Skeletal muscle tissue (tissue), 4 donors: ENCODE results near the gene MSANTD1. TPM values are rescaled to one million over a fixed set of nuclear protein-coding genes. Genes with fewer than 3 reads are reported as not detected.

Experiments
- H3K27ac ChIP-seq: one replicate; pipeline ENCODE4 v1.7.0; 2013; ENCODE audit warnings: mild to moderate bottlenecking, low read depth, low read length, inconsistent platforms
- H3K27me3 ChIP-seq, 3 donors: one replicate each; pipeline ENCODE4 v1.7.0; 2013; ENCODE audit warnings: low read length in 3 of 3; ENCODE audit not compliant: control insufficient read depth in 3 of 3, insufficient read depth in 3 of 3
- H3K36me3 ChIP-seq, 3 donors: one replicate each; pipeline ENCODE4 v1.7.0; 2013; ENCODE audit warnings: low read length in 3 of 3; ENCODE audit not compliant: control insufficient read depth in 3 of 3, insufficient read depth in 3 of 3
- H3K4me1 ChIP-seq, 3 donors: one replicate each; pipeline ENCODE4 v1.7.0; 2013; ENCODE audit warnings: low read length in 3 of 3, mild to moderate bottlenecking in 3 of 3; ENCODE audit not compliant: control insufficient read depth in 3 of 3, insufficient read depth in 3 of 3
- H3K4me3 ChIP-seq, 3 donors: one replicate each; pipeline ENCODE4 v1.7.0; 2013; ENCODE audit warnings: low read length in 3 of 3
- H3K9ac ChIP-seq, 3 donors: one replicate each; pipeline ENCODE4 v1.7.0; 2013; ENCODE audit warnings: low read length in 3 of 3, mild to moderate bottlenecking in 3 of 3, moderate library complexity in 2 of 3, low read depth in 1 of 3
- H3K9me3 ChIP-seq, 3 donors: one replicate each; pipeline ENCODE4 v1.7.0; 2013; ENCODE audit warnings: low read length in 3 of 3; ENCODE audit not compliant: control insufficient read depth in 3 of 3
- total RNA-seq: library from RNA; depleted of rRNA; stranded (reverse); fragments of >200 nt; gene quantifications from one replicate; pipeline ENCODE4 v1.2.3, GENCODE V29; 2014
- donor health status: Osteomylitis.

MSANTD1 gene
- total RNA-seq, 1 donor from 2014 or later, result 1.0 TPM

- Histone ChIP-seq H3K36me3 (peaks cover 44 to 76% (median 66%) of the 10 kb centered on the region in 3 donors), H3K4me3 (no peak overlapping the region), H3K4me1 (peaks cover 0 to 24% (median 0%) of the 10 kb centered on the region in 3 donors), H3K9ac (peak overlapping the region in 1 of 3 donors; percentile 25), H3K27ac (no peak overlapping the region), H3K27me3 (no peaks in the 10 kb centered on the region), H3K9me3 (no peaks in the 10 kb centered on the region)
Observed at GRCh38 chr4:3239303-3239702, 9.7 kb upstream of the MSANTD1 start.

- Histone ChIP-seq H3K27ac (no peak overlapping the region), H3K36me3 (peaks cover 35 to 67% (median 57%) of the 10 kb centered on the region in 3 donors), H3K4me1 (peaks cover 0 to 24% (median 0%) of the 10 kb centered on the region in 3 donors), H3K27me3 (no peaks in the 10 kb centered on the region), H3K9me3 (no peaks in the 10 kb centered on the region), H3K4me3 (no peak overlapping the region), H3K9ac (no peak overlapping the region)
Observed at GRCh38 chr4:3239998-3240920, 8.7 kb upstream of the MSANTD1 start.

- no peak overlapping the region for H3K4me3 ChIP-seq
- peaks cover 0 to 24% (median 0%) of the 10 kb centered on the region in 3 donors for H3K4me1 ChIP-seq
- H3K9me3 ChIP-seq, result no peaks in the 10 kb centered on the region
- H3K27ac ChIP-seq, result no peak overlapping the region
- no peaks in the 10 kb centered on the region for H3K27me3 ChIP-seq
- peaks cover 28 to 59% (median 49%) of the 10 kb centered on the region in 3 donors for H3K36me3 ChIP-seq
- no peak overlapping the region for H3K9ac ChIP-seq
Observed at GRCh38 chr4:3240936-3241522, 7.9 kb upstream of the MSANTD1 start.

- peaks cover 0 to 28% (median 0%) of the 10 kb centered on the region in 3 donors for H3K4me1 ChIP-seq
- no peak overlapping the region for H3K9ac ChIP-seq
- H3K9me3 ChIP-seq, result no peaks in the 10 kb centered on the region
- H3K4me3 ChIP-seq, result no peak overlapping the region
- H3K36me3 ChIP-seq, result peaks cover 25 to 51% (median 42%) of the 10 kb centered on the region in 3 donors
- no peak overlapping the region for H3K27ac ChIP-seq
- H3K27me3 ChIP-seq, result no peaks in the 10 kb centered on the region
Observed at GRCh38 chr4:3241898-3242524, 6.9 kb upstream of the MSANTD1 start.

GRCh38 chr4:3243136-3243780 is 5.7 kb upstream of the MSANTD1 start:
- Histone ChIP-seq H3K9me3 (no peaks in the 10 kb centered on the region), H3K9ac (no peak overlapping the region), H3K4me1 (peaks cover 0 to 35% (median 0%) of the 10 kb centered on the region in 3 donors), H3K36me3 (peaks cover 22 to 44% (median 34%) of the 10 kb centered on the region in 3 donors), H3K4me3 (no peak overlapping the region), H3K27me3 (no peaks in the 10 kb centered on the region), H3K27ac (no peak overlapping the region)

- Histone ChIP-seq H3K27me3 (no peaks in the 10 kb centered on the region), H3K4me1 (peaks cover 0 to 30% (median 0%) of the 10 kb centered on the region in 3 donors), H3K4me3 (no peak overlapping the region), H3K9ac (no peak overlapping the region), H3K36me3 (peaks cover 20 to 43% (median 27%) of the 10 kb centered on the region in 3 donors), H3K9me3 (no peaks in the 10 kb centered on the region), H3K27ac (no peak overlapping the region)
Observed at GRCh38 chr4:3244002-3244401, 5.0 kb upstream of the MSANTD1 start.

GRCh38 chr4:3244747-3245146 is 4.2 kb upstream of the MSANTD1 start:
- H3K9me3 ChIP-seq, result no peaks in the 10 kb centered on the region
- H3K4me1 ChIP-seq, result peaks cover 0 to 22% (median 0%) of the 10 kb centered on the region in 3 donors
- H3K27me3 ChIP-seq, result no peaks in the 10 kb centered on the region
- H3K9ac ChIP-seq, result no peak overlapping the region
- peaks cover 14 to 37% (median 22%) of the 10 kb centered on the region in 3 donors for H3K36me3 ChIP-seq
- H3K4me3 ChIP-seq, result no peak overlapping the region
- no peak overlapping the region for H3K27ac ChIP-seq

GRCh38 chr4:3245676-3246075 is 3.3 kb upstream of the MSANTD1 start:
- no peak overlapping the region for H3K27ac ChIP-seq
- H3K36me3 ChIP-seq, result peaks cover 7 to 28% (median 15%) of the 10 kb centered on the region in 3 donors
- peaks cover 0 to 13% (median 0%) of the 10 kb centered on the region in 3 donors for H3K4me1 ChIP-seq
- no peaks in the 10 kb centered on the region for H3K27me3 ChIP-seq
- H3K9me3 ChIP-seq, result no peaks in the 10 kb centered on the region
- H3K4me3 ChIP-seq, result no peak overlapping the region
- H3K9ac ChIP-seq, result no peak overlapping the region

GRCh38 chr4:3246458-3247398 is 2.2 kb upstream of the MSANTD1 start:
- Histone ChIP-seq H3K9ac (peak overlapping the region in 1 of 3 donors; percentile 8), H3K36me3 (peaks cover 2 to 20% (median 9%) of the 10 kb centered on the region in 3 donors), H3K4me1 (peaks cover 0 to 13% (median 0%) of the 10 kb centered on the region in 3 donors), H3K27me3 (no peaks in the 10 kb centered on the region), H3K9me3 (no peaks in the 10 kb centered on the region), H3K4me3 (no peak overlapping the region), H3K27ac (no peak overlapping the region)
